NB4 (cell line): Measurements from ENCODE around the gene RABGGTA.

ENCODE experiments used
- DNase-seq: peaks from one replicate; pipeline ENCODE4 v3.0.0; 2010; ENCODE audit warnings: low read depth
- H3K4me3 ChIP-seq: one replicate; pipeline ENCODE4 v1.5.1; 2011; ENCODE audit warnings: mild to moderate bottlenecking, low read depth, low read length, moderate library complexity
- MYC ChIP-seq: IDR thresholded peaks from 2 replicates; pipeline ENCODE4 v1.6.1; 2011; ENCODE audit warnings: low read depth, low read length
- POLR2A ChIP-seq: IDR thresholded peaks from 2 replicates; pipeline ENCODE4 v1.6.1; 2011; ENCODE audit warnings: mild to moderate bottlenecking; ENCODE audit not compliant: insufficient read length; ENCODE audit errors: extremely low read depth
- TF ChIP-seq, protein P1 (sequence below): IDR thresholded peaks from one replicate; pipeline ENCODE4 v1.5.1; 2012; ENCODE audit warnings: low read depth, low read length
- TF ChIP-seq, protein P2 (sequence below): IDR thresholded peaks from 2 replicates; pipeline ENCODE4 v1.6.1; 2011; ENCODE audit warnings: low read depth, low read length

The RABGGTA gene

DNA sequence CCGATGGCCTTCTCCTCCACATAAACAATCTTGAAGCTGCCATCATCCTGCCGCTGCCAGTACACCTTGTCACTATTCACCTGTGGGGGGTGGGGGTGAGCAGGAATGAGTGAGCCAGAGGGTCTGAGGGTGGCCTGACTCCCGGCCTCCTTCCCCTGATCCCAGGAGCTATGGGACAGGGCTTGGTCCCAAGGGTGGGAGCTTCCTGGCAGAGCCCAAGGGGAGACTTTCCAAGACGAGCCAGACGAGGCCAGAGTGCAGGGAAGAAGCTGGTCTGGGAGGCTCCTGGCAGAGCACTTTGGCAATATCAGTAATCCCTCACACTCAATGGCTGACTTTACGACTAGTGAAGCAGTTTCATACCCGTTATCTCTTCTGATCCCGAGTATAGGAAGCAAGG, 16.0 kb downstream of the RABGGTA start:
- no peak overlapping the region for H3K4me3 ChIP-seq
- DNase-seq, result no peak
- TF ChIP-seq, protein P1, sequence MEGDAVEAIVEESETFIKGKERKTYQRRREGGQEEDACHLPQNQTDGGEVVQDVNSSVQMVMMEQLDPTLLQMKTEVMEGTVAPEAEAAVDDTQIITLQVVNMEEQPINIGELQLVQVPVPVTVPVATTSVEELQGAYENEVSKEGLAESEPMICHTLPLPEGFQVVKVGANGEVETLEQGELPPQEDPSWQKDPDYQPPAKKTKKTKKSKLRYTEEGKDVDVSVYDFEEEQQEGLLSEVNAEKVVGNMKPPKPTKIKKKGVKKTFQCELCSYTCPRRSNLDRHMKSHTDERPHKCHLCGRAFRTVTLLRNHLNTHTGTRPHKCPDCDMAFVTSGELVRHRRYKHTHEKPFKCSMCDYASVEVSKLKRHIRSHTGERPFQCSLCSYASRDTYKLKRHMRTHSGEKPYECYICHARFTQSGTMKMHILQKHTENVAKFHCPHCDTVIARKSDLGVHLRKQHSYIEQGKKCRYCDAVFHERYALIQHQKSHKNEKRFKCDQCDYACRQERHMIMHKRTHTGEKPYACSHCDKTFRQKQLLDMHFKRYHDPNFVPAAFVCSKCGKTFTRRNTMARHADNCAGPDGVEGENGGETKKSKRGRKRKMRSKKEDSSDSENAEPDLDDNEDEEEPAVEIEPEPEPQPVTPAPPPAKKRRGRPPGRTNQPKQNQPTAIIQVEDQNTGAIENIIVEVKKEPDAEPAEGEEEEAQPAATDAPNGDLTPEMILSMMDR, result no peak
- TF ChIP-seq, protein P2, sequence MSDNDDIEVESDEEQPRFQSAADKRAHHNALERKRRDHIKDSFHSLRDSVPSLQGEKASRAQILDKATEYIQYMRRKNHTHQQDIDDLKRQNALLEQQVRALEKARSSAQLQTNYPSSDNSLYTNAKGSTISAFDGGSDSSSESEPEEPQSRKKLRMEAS, result no peak
- TF ChIP-seq POLR2A, result no peak
- no peak for TF ChIP-seq MYC

DNA sequence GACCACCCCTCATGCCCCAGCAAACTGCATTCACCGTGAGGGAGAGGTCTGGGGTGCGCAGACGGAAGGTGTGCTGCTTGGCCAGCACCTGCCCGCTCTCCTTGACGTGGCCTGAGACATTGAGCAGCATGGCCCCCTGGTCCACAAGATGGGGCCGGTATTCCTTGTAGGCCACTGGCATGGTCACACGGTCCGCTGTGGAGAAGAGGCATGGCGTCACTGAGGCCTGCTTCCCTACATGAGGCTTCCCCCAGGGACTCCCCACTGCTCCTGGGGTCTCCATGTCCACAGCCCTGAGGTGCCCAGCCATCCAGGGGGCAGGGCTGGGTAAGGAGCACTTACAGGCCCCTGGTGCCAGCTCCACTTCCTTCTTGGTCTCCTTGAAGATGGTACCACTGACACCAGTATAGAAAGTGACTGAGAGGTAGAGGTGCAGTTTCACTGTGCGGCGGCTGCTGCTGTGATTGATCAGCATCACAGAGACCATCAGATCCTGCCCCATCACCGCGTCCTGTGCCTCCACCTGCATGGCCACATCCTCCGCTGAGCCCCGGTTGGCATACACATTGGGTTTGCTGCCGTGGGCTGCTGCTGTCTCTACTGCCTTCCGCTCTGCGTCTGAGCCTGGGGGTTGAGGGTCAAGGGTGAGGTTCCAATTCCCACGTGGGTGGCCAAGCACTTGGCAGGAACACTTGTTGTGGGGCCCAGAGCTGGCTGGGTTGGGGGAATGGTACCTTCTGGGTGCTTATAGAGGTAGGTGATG, 16.6 kb downstream of the RABGGTA start:
- H3K4me3 ChIP-seq, result no peak overlapping the region
- TF ChIP-seq MYC (no peak), POLR2A (no peak)
- TF ChIP-seq, protein P2, result no peak
- TF ChIP-seq, protein P1, result no peak
- DNase-seq, result no peak

DNA sequence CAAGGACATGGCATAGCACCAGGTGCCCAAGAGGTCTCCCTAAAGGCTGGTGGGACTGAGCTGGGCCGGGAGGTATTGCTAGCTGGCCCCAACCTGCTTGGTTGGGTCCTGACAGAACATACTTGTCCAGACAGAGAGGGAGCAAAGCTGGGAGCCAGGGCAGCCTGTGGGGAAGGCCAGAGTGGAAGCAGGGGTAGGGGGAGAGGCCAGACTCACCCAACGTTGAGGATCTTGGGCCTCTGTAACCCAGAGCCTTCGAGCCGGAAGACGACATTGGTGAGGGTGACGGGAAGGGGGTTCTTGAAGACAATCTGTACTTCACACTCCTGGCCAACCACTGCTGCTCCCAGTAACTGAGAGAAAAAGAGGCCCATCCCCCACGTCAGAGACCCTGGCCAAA, 17.5 kb downstream of the RABGGTA start:
- TF ChIP-seq, protein P1, result no peak
- TF ChIP-seq MYC (no peak), POLR2A (no peak)
- TF ChIP-seq, protein P2, result no peak
- DNase-seq, result no peak
- H3K4me3 ChIP-seq, result no peak overlapping the region

DNA sequence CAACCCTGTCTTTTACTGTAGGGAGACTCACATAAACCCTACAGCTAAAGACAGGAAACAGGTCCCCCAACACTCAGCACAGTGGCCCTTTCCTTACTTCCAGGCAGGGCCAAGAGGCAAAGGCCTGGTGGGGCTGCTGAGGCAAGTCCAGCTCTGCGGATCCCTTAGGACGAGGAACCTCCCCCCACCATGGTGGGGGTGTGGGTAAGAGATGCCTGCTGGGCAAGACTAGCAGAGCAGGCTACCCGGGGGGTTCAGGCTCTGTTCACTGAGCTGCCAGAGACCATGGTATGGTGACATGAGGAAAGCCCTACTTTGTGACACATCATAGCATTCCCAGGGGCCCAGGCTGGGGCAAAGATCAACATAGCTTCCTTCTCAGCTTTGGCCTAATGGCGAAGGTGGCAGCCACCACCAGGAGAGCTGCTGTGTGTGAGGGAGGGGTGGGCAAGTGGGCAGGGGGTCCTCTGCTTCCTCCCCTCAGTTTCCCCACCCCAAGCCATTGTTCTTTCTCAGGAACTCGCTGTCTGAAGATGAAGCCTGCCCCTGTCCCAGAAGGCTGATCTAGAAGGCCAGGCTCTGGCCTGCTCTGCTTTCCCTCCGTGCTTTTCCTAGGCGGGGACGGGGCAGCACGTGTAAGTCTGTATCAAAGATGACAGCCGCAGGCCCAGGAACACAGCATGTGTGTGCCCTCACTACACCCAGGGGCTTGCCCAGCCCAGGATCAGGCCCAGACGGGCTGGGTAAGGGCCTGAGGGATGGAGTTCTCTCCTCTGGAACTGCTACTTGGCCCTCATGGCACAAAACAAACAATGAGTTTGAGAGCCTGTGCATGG, 18.9 kb downstream of the RABGGTA start:
- DNase-seq, result no peak

DNA sequence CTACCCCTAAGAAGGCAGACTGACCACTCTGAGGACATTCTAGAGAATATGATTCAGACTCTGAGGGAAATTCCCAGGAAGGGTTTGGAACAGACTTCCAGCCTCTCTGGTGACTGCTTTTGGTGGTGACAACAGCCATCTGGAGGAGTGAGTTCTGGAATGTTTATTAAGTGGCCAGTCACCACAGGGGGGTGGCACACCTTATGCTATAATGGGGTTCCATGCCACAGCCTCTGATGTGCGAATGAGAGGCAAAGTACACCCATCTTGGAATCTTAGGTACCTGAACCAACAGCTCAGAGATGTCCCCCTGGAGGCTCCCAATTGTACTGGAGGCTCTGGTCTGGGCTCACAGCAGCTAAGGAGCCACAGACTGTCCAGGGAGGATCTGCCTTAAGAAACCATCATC, 19.5 kb downstream of the RABGGTA start:
- no peak for DNase-seq
- no peak overlapping the region for H3K4me3 ChIP-seq
- TF ChIP-seq, protein P1, result no peak
- TF ChIP-seq MYC (no peak), POLR2A (no peak)
- TF ChIP-seq, protein P2, result no peak

More for the DNA sequence above, 18.9 kb downstream of the RABGGTA start:
- H3K4me3 ChIP-seq, result no peak overlapping the region
- TF ChIP-seq, protein P2, result no peak
- TF ChIP-seq MYC (no peak), POLR2A (no peak)
- TF ChIP-seq, protein P1, result no peak
